Hepatic stellate cell (primary cell): Measurements from ENCODE around the gene PRKRIP1.
"Not testable (repeated sequence)": the region's sequence is repeated elsewhere in the genome, so short reads cannot be mapped to it uniquely, and the experiment has no call there.

ENCODE experiments used
- DNase-seq: peaks from one replicate; pipeline ENCODE4 v3.0.0; 2011; ENCODE audit warnings: low spot score

PRKRIP1 gene, protein sequence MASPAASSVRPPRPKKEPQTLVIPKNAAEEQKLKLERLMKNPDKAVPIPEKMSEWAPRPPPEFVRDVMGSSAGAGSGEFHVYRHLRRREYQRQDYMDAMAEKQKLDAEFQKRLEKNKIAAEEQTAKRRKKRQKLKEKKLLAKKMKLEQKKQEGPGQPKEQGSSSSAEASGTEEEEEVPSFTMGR

DNA sequence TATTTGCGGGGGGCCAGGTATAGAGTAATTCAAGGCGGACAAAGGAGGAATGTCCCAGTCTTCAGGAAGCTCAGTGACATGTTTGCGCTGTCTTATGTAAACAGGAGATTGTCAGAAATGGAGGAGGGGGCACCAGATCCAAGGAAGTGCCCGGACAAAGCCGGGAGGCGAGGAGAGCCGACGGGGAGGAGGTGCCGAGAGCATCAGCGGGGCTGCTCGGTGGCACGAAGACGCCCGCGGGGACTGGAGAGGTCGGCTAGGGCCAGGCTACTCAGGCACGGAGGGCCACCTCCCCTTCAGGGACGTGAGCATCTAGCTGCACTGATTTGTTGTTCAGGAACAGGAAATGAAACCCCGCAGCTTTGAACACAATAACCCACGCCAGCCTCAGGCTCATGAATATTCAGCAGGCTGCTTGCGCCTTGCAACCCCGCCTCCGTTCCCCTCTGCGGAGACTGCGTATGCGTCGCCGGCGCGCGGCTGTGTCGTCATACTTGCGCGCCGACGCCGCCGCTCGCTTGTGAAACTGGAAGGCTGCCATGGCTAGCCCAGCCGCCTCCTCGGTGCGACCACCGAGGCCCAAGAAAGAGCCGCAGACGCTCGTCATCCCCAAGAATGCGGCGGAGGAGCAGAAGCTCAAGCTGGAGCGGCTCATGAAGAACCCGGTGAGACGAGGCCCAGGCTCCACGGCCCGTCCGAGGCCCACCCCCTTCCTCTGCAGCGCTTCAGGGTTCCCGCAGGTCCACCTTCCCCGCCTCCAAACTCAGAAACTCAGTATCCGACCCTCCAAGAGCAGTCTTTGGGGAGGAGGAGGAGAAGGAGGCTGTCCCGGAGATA is at the start of gene PRKRIP1:
Gene PRKRIP1 (plus strand): TSS at position 491 of the 837 bp plus-strand sequence. CDS start 49 bp downstream, at position 540.
- peak; percentile 82 for DNase-seq

DNA sequence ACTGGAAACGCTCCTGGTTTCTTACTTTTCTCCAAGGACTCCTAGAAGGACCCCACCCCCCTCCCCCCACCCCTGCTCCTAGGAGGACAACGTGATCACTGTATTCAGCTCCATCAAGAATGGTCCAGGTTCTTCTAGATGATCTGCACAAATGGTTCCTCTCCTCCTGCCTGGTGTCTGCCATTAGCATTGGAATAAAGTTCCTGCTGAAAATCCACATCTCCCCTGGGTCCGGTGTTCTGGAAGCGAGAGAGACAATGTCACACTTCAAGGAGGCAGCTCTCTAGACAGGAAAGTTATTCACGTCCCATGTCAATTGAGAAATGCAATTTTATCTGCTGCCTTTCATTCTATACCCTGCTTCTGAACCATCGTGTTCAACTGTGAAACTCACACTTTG is 49.2 kb upstream of the PRKRIP1 start:
- not testable (repeated sequence) for DNase-seq

DNA sequence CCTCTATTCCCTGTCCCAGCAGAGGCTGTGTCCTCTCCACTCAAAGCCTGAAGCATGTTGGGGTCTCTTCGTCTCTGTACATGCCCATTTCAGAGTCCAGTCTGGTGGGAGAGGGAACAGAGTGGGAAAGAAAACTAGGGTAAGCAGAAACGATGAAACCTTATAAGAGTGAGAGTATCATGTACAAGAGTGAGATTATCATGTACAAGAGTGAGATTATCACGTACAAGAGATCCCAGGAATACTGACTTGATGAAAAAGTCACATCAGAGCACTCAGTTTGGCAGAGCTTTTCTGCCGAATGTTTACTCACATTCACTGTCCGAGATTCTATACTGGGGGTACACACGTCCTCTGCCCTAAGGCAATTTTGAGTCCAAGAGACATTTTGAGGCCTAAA is 39.8 kb upstream of the PRKRIP1 start, which contains the start of gene SPDYE6:
Gene SPDYE6 (minus strand): TSS at position 101 of the 400 bp plus-strand sequence. CDS start 421 bp downstream, outside the sequence.
- not testable (repeated sequence) for DNase-seq

DNA sequence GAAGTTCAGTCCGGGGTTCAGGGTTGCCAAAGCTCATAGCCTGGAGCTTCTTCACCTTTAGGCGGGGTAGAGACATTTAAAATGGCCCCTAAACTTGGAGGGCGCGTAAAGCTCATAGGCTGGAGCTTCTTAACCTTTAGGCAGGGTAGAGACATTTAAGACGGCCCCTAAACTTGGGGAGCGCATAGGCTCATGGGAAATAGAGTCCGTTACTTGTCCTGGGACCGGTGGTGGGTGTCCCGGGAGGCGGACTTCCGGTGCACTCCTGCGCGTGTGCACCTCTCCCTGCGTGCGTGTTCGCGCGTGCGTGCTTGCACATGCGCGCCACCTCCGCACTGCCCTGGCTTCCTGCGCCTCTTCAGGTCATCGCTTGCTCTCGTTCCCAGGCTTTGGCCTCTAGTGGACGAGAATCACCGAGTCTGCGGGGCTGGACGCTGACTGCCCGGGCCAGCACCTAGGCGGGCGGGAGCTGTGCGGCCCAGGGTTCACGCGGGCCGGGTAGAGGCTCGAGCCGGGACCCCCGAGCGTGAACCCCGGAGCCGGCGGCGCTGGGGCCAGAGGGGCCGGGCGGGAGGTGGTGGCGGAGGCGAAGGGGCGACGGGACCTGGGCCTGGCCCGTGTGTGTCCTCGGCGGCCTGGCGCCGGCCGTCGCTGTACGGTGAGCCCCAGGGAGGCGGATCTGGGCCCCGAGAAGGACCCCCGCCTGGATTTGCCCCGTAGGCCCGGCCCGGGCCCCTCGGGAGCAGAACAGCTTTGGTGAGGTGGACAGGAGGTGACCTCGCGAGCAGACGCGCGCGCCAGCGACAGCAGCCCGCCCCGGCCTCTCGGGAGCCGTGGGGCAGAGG is 32.4 kb upstream of the PRKRIP1 start:
- peak; percentile 81 for DNase-seq

DNA sequence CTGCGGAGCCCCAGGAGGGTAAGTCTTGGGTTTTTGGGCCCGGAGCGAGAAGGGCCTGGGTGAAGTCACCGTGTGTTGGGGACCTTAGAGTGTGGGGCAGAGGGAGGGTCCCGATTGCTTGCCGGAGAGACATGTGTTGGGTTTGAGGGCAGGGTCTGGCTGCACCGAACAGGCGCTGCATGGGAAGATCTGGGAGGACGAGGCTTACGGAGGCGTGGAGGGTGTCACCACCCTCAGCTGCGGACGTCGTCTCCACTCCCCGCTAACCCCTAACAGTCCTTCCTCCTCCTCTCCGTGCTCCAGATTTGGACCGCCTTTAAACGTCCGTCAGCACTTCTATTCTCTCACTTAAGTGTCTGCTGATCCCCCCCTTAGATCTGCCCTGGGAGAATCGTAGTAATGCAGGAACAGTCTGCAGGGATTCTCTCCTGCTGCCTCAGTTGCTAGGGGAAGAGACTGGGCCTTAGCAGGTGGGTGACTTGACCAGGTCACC is 31.7 kb upstream of the PRKRIP1 start:
- not testable (repeated sequence) for DNase-seq

DNA sequence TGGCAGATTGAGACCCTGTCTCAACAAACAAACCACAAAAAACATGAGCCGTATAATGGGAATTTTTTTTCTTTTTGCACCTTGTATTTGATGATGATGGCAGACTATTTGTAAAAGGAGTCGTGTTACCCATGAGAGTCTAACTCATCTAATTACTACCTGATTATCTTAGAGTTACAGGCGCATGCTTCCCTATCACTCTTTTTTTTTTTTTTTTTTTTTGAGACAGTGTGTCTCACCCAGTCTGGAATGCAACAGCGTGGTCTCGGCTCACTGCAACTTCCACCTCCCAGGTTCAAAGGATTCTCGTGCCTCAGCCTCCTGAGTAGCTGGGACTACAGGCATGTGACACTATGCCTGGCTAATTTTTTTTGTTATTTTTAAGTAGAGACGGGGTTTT is 30.8 kb upstream of the PRKRIP1 start:
- not testable (repeated sequence) for DNase-seq

DNA sequence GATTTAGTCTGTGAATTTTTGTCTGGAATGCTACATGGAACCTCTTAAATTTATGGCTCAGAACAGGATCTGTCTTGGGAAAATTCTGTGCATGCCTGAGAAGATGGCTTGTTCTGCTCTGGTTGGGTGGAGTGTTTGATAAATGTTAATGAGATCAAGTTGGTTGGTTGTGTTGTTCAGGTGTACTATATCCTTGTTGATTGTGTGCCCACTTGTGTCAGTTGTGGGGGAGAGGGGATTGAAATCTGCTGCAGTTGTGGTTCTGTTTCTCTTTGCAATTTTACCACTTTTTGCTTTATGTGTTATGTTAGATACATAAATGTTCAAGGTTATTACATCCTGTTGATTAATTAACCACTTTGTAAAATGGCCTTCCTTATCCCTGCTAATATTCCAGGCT is 26.1 kb upstream of the PRKRIP1 start:
- DNase-seq, result not testable (repeated sequence)

DNA sequence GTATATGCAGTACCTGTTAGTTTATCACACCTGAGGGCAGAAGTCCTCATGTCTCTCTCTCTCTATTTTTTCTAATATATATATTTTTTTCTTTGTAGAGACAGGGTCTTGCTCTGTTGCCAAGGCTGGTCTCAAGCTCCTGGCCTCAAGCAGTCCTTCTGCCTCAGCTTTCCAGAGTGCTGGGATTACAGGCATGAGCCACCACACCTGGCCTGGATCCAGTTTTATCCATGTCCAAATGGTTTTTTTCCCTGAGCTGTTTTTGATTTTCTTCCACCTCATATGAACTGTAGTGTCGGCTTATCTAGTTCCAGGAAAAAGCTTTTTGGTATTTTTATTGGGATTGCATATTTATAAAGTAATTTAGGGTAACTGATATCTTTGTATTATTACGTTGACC is 23.4 kb upstream of the PRKRIP1 start:
- DNase-seq, result not testable (repeated sequence)

DNA sequence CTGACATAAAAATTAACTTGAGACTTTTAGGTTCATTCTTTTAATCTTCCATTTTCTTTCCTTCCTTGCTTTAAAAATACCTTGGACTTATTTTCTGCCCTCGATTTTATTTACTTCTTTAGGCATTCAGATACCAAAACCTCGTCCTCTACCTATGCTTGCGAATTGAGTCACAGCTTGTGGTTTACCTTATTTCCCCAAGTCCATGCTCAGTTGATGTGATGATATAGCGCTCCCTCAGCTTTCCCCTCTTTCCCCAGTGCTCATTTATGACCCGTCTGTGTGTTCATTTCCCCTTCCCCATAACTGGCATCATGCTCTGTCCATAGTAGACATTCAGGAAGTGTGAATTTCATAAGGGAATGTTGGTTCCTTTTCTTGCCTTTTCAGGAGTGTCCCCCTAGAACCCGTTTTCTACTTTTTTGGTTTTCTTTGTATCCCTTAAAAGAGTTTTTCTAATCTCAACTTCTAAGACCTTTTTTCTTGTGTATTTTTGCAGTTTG is 19.1 kb upstream of the PRKRIP1 start:
- DNase-seq, result no peak

DNA sequence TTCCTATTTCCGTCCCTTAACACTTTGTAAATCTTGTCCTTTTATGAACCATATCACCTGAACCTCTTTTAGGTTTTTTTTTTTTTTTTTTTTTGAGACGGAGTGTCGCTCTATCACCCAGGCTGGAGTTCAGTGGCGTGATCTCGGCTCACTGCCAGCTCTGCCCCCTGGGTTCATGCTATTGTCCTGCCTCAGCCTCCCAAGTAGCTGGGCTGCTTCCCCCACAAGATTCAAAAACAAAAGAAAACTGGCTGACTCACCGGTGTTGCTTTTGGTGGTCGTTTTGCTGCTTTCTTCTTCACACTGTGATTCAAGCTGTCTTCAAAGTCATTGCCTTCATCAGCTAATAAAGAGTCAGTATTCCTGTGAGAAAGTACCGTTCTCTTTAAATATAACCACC is 15.3 kb upstream of the PRKRIP1 start:
- not testable (repeated sequence) for DNase-seq

DNA sequence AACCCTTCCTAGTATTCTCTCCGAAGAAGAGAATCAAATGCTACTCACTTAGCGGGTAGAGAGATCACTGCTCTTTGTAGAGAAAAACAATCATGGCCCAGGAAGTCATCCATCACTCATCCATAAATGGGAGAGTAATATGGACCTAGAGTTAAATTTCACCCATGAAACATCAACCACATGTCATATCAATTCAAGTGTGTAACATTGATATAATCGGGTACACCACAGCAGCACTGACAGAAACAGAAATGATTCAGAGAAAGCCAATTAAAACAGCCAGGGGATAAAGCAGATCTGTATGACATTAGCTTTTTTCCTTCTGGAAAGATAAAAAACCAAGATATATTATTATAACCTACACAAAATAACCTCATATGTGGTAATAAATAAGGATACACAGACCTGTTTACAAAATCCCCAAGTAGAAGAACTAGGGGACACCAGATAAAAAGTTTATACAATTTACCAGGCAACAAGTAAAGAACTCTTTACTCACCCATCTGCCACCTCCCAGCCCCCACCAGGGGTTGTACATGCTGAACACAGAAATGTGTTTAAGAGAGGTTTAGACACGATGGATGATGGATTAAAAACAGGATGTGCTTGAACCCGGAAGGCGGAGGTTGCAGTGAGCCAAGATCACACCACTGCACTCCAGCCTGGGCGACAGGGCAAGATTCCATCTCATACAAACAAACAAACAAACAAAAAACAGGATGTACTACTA is 14.3 kb upstream of the PRKRIP1 start:
- not testable (repeated sequence) for DNase-seq

DNA sequence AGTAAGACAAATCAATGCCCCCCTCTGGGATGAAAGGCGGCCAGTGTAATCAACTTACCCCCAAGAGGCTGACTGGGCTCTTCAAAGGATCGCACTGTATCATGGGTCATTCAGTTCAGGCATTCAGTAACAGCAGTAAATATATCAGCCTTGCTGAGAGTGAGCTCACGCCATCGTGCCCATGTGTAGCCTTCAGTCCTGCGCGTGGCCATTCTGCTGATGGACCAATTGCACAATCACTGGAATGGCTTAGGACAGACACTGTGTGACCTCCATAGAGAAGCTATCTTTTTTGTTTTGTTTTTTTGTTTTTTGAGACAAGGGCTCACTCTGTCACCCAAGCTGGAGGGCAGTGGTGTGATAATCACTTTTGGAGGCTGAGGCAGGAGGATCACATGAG is 9.1 kb upstream of the PRKRIP1 start:
- DNase-seq, result no peak

DNA sequence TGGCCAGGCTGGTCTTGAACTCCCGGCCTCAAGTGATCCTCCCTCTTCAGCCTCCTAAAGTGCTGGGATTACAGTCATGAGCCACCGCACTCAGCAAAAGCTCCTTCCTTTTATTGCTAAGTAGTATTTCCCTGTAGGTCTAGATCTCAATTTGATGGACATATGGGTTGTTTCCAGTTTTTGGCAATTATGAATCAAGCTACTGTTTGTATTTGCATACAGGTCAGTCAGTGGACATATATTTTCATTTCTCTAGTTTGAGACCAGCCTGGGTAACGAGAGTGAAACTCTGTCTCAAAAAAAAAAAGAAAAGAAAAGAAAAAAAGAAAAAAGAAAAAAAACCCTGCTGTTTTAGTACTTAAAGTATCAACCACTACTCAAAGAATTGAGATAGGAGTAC is 6.4 kb upstream of the PRKRIP1 start:
- DNase-seq, result no peak

DNA sequence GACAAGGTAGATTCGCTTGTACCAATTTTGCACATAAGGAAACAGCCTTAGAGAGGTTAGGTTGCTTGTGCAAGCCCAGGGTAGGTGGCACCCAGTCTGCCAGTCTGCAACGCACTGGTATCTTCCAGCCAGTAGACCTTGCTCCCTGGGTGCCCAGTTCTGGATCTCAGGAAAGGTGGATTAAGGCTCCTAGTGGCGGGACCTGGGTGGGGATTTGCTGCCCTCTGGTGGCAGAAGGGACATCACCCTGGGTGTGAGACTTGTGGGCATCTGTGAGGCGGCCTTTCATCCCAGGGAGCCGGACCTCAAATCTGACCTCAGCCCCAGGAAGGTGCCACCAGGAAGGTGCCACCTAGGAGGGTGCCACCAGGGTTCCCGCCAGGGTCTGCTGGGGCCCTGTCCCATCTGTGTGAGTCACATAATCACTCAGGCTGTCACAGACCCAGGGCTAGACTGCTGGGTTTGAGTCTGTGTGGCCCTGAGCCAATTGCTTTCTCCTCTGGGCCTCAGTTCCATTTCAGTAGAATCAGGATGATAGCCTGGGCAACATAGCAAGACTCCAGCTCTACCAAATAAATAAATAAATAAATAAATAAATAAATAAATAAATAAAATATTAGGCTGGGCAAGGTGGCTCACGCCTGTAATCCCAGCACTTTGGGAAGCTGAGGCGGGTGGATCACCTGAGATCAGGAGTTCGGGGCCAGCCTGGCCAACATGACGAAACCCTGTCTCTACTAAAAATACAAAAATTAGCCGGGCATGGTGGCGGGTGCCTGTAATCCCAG is 5.3 kb upstream of the PRKRIP1 start:
- peak; percentile 78 for DNase-seq

DNA sequence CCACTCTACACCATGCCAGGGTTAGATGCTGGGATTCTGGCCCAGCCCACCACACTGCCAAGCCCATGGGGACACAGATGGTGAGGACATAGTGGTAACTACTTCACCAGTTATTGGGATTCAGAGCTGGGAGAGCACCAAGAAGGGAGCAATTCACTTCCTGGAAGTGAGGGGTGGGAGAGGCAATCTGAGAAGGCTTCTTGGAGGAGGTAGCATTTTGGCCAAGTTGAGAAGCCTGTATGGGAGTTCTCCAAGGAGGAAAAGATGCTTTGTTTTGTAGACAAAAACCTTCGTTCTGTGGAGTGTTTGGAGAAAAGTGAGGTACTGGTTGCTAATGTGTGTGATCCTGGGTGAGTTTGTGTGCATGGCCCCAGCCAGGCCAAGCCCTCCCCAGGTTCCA is 3.8 kb upstream of the PRKRIP1 start:
- DNase-seq, result no peak

DNA sequence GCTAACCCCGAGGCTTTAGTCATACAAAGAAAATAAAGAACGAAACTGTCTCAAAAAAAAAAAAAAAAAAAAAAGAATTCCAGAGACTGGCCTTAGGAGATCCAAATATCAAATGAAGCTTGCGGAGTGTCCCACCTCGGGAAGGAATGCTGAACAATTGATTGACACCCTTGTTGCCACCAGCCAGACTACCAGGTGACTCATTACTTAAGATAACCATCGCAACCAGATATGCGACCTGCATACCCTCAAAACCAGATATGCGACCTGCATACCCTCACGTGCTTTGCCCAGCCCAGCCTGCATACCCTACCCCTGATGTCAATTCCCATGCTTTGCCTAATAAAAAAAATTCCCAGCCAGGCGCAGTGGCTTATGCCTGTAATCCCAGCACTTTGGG is 2.7 kb upstream of the PRKRIP1 start:
- DNase-seq, result no peak

DNA sequence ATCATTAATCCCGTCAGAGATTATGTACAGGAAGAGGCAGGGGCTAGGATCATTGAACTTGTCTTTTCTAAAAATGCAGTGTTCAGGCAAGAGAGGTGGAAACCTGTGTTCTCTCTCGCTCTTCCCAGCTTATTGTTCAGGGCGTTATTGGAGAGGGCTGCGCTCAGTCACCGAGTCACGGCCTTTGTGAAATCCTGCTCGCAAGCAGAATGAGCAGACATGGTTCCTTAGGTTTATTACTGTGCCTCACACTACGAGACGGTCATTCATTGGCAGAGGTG is 631 bp upstream of the PRKRIP1 start:
- no peak for DNase-seq

DNA sequence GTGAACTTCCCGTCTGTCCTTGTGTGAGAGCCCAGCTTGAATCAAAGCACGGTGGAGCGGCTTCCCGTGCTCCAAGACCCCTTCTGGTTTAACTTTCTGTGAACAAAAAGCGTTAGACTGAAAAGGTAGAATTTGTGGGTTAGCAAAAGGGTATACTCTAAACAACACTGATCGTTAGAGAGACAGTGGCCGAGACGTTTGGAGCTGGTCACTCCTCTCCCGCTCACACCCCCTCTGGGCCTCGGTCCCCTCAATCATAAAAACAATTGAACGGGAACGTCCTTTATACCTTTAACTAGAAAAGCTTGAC is 502 bp downstream of the PRKRIP1 start:
- no peak for DNase-seq

DNA sequence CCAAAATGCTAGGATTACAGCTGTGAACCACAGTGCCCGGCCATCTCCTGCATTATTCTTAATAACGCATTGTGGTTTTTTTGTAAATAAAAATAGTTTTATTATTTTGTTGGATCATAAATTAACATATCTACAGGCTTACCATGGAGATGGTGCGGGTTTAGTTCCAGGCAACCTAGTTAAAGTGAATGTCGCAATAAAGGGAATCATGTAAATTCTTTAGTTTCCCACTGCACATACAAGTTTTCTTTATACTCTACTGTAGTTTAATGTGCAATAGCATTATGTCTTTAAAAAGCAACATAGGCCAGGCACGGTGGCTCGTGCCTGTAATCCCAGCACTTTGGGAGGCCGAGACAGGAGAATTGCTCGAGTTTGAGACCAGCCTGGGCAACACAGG is 2.4 kb downstream of the PRKRIP1 start:
- no peak for DNase-seq

DNA sequence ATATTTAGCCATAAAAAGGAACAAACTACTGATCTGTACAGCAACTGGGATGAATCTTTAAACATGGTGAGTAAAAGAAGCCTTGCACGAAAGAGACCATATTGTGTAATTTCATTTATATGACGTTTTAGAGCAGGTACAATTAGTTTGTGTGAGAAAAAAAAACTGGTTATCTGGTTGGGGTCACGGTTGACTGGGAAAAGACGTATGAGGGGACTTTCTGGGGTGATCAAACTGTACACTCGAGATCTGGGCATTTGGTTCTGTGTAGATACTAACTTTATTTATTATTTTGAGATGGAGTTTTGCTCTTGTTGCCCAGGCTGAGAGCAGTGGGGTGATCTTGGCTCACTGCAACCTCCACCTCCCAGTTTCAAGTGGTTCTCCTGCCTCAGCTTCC is 4.2 kb downstream of the PRKRIP1 start:
- DNase-seq, result no peak

DNA sequence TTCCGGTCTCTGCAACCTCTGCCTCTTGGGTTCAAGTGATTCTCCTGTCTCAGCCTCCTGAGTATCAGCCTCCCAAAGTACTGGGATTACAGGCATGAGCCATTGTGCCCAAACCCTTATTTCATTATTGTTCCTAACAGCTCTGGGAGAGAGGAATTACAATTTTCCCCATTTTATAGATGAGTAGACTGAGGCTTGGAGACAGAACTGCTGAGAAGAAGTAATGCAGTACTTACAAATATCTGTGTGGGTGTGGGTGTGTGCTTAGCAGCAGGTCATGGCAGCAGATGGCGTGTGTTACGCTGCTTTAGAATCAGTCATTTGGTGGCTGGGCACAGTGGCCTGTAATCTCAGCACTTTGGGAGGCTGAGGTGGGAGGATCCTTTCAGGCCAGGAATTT is 7.4 kb downstream of the PRKRIP1 start:
- no peak for DNase-seq
